LNCAP (cell line): ENCODE measurements around the gene RMC1.

Source experiments
- CTCF ChIP-seq: fragments of 450-650 bp; IDR thresholded peaks from 2 replicates; pipeline ENCODE4 v1.5.1; 2017; ENCODE audit warnings: mild to moderate bottlenecking

The RMC1 gene

GRCh38 chr18:23501626-23502025 is 1.7 kb upstream of the RMC1 start:
- no peak for TF ChIP-seq CTCF

- TF ChIP-seq CTCF, result no peak
These were observed 734 bp upstream of the RMC1 start for GRCh38 chr18:23502516-23503037.

- no peak for TF ChIP-seq CTCF
These were observed 643 bp downstream of the RMC1 start for GRCh38 chr18:23503963-23504344.

- no peak for TF ChIP-seq CTCF
These were observed 1.4 kb downstream of the RMC1 start for GRCh38 chr18:23504720-23505119.

- TF ChIP-seq CTCF, result no peak
These were observed 3.1 kb downstream of the RMC1 start for GRCh38 chr18:23506393-23506792.

- no peak for TF ChIP-seq CTCF
These were observed 9.3 kb downstream of the RMC1 start for GRCh38 chr18:23512641-23513040.

GRCh38 chr18:23515911-23516546 is 12.7 kb downstream of the RMC1 start:
- peak; percentile 95 for TF ChIP-seq CTCF

GRCh38 chr18:23519734-23520133 is 16.4 kb downstream of the RMC1 start:
- TF ChIP-seq CTCF, result no peak
